ENCODE results near the gene EFNB1.

DNA sequence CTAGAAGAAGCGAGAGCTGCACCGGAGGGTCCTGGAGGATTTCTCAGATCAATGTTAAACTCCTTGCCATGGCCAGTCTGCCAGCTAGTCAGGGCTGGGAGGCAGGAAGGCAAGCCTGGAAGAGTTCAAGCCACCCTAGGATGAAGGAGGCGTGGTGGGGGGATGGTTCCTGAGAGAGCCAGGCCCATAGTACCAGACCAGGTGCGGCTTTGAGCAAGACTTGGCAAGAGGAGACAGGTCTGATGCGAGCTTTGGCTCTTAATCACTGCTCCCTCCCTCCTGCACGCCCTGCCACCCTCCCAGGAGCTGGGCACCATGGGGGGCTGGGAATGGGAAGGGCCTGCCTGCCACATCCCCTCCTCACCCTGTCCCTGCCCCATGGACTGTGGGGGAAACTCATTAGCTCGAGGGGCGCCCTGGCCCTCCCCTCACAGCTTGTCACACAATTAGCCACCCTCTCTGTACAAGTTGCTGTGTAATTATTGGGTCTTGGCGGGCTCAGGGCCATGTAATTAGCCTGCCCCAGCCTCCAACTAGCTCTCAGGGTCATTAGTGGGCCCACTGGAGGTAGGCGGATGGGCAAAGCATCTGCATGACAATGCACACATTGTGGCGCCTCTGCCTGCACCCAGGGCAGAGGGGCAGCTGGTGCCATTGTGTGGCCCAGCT lies 50.3 kb downstream of the EFNB1 start:
- TF ChIP-seq CTCF (IDR thresholded peaks at IDR 0.05), result no peak
- no peak for TF ChIP-seq POLR2A (IDR thresholded peaks at IDR 0.05)
